HG03060 (cell line): ENCODE results near the gene PFDN6.
"Not testable (repeated sequence)": the region's sequence is repeated elsewhere in the genome, so short reads cannot be mapped to it uniquely, and the experiment has no call there.

Experiments used
- ATAC-seq: cut with Tn5 transposase; IDR thresholded peaks from one replicate; pipeline ENCODE4 v1.9.1; 2021; ENCODE audit warnings: low read depth, moderate number of reproducible peaks; ENCODE audit not compliant: unreplicated experiment

Gene PFDN6

DNA sequence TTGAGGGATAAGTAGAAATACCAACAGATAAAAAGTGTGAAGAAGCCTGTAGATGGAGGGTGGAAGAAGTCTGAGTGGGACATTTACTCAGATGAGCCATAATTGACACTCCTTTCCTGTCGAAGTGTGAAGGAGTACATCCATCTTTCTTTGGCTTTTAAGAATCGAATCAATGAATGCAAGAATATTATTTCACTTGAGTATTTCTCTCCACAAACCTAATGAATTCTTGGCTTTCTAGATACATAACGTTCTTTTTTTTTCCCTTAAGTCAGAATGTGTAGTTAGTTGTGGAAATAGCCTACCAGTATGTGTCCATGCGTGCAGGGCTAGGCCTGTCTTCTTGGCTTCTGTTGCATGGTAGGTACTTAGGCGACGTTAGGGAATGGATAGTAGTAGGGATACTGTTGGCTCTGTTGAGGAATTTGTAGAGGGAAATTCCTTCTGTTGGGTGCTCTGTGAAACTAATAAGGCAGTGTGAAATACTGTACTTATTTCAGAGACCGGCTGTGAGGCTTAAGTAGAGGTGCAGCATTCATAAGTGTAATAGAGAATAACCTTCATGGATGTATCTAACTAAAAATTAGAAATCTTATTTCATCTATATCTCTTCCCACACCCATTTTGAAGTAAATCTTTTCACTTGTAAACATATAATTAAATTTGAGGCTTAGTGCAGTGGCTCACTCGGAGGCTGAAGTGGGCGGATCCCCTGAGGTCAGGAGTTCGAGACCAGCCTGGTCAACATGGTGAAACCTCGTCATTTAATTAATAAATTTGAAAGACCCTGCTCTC is 16.1 kb upstream of the PFDN6 start:
- ATAC-seq: no peak

DNA sequence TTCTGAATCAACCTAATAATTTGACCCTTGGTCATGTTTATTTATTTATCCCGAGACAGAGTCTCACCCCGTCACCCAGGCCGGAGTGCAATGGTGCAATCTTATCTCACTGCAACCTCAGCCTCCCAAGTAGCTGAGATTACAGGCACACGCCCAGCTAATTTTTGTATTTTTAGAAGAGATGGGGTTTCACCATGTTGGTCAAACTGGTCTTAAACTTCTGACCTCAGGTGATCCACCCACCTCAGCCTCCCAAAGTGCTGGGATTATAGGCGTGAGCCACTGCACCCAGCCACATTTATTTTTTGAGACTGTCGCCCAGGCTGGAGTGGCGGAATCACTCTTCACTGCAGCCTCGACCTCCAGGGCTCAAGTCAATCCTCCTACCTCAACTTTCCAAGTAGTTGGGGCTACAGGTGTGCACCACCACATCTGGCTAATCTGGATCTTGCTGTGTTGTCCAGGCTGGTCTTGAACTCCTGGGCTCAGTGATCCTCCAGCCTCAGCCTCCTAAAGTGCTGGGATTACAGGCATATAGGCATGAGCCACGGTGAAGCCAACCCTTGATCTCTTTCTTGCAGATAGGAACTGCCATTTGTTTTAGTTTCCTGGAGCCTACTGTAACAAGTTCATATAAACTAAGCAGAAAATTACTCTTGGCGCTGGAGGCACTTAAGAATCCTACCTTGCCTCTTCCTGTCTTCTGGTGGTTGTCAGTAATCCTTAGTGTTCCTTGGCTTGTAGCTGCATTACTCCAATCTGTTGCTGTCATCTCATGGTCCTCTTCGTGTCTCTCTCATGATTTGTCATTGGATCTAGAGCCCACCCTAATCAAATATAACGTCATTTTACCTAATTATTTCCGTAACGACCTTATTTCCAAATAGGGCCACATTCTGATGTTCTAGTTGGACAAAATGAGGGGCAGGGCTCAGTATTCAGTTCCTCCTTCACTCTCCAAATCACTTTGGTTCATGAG is 15.2 kb upstream of the PFDN6 start:
- ATAC-seq: no peak

DNA sequence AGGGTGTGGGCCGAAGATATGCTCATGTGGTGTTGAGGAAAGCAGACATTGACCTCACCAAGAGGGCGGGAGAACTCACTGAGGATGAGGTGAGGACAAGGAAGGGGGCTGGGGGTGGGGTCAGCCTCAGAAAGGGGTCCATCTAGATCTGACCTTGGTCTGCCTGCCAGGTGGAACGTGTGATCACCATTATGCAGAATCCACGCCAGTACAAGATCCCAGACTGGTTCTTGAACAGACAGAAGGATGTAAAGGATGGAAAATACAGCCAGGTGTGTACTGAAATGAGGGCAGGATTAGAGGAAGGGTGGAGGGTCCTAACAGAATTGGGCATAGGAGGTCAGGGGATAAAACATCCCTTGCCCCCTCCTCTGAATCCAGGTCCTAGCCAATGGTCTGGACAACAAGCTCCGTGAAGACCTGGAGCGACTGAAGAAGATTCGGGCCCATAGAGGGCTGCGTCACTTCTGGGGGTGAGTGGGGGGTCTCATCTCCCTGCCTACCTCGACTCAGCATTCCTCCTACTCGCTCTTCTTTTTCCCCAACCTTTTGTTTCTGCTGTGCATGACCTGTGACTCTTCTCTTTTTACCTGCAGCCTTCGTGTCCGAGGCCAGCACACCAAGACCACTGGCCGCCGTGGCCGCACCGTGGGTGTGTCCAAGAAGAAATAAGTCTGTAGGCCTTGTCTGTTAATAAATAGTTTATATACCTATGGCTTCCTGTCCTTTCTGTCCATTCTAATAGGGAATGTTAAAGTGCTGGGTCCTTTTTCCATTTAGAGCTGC is 13.4 kb upstream of the PFDN6 start:
- not testable (repeated sequence) for ATAC-seq

DNA sequence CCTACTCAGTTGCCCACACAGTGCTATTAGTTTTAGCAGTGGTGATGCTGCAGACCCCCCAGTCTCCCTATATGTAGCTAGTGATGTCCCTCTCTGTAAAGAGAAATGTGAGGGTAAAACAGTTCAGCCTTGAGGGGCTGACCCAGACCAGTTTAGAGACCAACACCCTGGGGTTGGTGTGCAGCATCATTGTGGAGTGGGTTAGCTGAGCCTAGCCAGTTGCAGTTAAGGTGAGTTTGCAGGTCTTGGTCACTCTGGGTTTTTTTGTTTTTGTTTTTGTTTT is 12.9 kb upstream of the PFDN6 start:
- no peak for ATAC-seq

DNA sequence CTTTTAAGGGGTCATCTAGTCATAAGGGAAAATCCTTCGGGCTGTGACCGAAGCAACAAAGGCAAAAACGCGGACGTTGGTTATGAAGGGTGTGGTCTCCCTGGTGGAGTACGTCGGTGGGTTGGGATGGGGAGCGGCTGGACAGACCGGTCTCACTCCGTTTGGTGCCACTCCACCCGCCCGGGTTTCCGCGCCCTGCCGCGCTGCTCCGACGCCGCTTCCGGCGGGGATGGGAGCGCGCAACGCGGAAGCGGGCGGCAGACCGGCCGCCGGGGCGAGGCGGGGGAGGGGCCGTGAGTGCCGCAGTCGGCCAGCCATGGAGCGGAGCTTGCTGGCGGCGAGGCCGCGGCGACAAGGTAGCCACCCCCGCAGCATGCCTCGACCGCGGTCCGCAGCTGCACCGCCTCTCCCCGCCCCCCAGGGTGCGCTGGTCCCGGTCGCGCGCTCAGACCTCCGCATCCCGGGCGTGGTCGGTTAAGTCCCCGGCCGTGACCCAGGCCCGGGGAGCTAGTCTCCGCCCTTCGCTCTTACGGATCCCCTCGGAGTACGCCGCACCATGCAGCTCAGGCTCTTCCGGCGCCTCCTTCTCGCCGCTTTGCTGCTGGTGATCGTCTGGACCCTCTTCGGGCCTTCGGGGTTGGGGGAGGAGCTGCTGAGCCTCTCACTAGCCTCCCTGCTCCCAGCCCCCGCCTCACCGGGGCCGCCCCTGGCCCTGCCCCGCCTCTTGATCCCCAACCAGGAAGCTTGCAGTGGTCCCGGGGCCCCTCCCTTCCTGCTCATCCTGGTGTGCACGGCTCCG is 12.3 kb upstream of the PFDN6 start, which contains the start of gene B3GALT4:
Gene B3GALT4 (plus strand): TSS at position 260 of the 799 bp plus-strand sequence. CDS start 297 bp downstream, at position 557.
- ATAC-seq: no peak

DNA sequence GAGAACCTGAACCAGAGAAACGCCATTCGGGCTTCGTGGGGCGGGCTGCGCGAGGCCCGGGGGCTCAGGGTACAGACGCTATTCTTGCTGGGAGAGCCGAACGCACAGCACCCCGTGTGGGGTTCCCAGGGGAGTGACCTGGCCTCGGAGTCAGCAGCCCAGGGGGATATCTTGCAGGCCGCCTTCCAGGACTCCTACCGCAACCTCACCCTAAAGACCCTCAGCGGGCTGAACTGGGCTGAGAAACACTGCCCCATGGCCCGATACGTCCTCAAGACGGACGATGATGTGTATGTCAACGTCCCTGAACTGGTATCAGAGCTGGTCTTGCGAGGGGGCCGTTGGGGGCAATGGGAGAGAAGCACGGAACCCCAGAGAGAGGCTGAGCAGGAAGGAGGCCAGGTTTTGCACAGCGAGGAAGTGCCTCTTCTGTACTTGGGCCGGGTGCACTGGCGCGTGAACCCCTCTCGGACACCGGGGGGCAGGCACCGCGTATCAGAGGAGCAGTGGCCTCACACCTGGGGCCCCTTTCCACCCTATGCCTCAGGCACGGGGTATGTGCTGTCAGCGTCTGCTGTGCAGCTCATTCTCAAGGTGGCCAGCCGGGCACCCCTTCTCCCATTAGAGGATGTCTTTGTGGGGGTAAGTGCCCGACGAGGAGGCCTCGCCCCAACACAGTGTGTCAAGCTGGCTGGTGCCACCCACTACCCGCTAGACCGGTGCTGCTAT is 11.6 kb upstream of the PFDN6 start:
- no peak for ATAC-seq

DNA sequence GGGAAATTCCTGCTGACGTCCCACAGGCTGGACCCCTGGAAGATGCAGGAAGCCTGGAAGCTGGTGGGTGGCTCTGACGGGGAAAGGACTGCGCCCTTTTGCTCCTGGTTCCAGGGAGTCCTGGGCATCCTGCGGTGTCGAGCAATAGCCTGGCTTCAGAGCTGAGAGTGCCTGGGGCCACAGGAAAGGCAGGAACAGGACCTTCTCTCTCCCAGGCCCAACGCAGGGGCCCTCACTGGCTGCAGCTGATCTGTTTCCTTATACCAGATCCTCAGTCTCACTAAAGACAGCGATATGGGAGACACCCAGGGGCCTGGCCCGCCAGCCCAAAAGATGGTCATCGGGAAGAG is 11.0 kb upstream of the PFDN6 start:
- no peak for ATAC-seq

DNA sequence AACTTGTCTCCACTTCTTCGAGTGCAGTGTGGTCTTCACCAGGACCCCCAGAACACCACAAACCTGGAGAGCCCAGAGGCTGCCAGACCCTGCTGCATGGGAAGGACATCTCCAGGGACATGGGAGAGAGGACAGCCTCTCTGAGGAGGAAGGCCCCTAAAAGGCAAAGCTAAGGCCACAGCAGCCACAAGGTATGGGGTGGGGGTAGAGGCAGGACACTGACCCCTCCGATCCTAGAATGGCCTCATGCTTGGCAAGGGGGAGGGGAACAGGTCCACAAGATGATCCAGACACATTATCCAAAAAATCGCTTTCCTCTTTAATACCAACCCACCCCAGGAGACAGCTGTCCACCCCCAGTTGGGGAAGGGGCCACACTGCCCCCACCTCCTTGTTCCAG is 10.6 kb upstream of the PFDN6 start:
- ATAC-seq: no peak

DNA sequence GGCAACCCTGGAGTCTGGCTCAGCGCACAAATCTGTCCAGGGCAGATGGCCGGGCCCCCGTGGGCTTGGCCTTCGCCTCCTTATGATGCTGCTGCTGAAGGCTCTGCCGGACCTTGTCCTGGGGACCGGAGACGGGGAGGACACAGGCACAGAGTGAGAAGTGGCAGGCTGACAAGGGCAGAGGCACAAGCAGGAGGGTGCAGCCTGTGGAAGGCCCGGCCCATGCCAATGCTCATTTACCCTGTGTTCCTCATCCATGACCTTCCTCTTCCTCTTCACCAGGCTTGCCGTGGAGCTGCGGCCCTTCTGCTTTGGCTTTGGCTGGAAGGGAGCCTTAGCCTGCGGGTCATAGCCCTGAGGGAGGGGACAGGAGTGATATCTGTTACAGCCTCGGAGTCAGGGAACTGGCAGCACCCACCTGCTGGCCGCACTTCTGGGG is 10.1 kb upstream of the PFDN6 start:
- no peak for ATAC-seq

DNA sequence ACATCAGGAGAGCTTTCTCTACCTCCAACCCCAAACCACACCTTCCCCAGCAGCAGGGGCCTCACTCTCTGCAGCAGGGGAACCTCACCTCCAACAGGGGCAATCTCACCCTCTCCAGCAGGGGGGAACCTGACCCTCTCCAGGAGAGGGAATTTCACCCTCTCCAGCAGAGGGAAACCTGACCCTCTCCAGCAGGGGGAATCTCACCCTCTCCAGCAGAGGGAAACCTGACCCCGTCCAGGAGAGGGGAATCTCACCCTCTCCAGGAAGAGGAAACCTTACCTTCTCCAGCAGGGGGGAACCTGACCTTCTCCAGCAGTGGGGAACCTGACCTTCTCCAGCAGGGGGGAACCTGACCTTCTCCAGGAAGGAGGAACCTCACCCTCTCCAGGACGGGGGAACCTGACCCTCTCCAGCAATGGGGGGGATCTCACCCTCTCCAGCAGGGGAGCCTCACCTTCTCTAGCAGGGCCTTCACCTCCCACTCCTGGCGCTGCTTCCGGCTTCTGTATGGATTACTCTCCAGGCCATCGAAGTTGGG is 9.4 kb upstream of the PFDN6 start:
- ATAC-seq: no peak

DNA sequence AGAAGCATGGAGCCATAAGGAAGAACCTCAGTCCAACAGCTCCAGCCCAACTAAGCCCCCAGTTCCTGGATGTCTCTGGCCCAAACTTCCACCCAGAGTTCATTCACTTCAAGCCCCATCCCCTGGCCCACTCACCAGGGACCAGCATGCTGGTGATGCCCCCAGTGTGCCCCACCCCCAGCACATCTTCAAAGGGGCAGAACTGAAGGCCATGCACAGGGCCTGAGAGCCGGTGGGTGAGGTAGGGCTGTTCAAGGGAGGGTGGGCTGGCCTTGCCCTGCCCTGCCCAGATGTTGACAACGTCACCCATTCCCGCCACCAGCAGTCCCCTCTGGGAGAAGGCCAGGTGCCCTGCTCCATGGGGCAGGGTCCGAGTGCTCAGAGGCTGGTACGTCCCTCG is 8.9 kb upstream of the PFDN6 start:
- no peak for ATAC-seq

DNA sequence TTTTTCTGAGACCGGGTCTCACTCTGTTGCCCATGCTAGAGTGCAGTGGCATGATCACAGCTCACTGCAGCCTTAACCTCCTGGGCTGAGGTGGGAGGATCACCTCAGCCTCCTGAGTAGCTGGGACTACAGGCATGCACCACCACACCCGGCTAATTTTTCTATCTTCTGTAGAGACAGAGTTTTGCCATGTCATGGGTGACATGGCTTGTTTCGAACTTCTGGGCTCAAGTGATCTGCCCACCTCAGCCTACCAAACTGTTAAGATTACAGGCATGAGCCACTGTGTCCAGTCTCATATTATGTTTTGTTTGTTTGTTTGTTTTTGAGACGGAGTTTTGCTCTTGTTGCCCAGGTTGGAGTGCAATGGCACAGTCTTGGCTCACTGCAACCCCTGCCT is 4.2 kb upstream of the PFDN6 start:
- not testable (repeated sequence) for ATAC-seq

DNA sequence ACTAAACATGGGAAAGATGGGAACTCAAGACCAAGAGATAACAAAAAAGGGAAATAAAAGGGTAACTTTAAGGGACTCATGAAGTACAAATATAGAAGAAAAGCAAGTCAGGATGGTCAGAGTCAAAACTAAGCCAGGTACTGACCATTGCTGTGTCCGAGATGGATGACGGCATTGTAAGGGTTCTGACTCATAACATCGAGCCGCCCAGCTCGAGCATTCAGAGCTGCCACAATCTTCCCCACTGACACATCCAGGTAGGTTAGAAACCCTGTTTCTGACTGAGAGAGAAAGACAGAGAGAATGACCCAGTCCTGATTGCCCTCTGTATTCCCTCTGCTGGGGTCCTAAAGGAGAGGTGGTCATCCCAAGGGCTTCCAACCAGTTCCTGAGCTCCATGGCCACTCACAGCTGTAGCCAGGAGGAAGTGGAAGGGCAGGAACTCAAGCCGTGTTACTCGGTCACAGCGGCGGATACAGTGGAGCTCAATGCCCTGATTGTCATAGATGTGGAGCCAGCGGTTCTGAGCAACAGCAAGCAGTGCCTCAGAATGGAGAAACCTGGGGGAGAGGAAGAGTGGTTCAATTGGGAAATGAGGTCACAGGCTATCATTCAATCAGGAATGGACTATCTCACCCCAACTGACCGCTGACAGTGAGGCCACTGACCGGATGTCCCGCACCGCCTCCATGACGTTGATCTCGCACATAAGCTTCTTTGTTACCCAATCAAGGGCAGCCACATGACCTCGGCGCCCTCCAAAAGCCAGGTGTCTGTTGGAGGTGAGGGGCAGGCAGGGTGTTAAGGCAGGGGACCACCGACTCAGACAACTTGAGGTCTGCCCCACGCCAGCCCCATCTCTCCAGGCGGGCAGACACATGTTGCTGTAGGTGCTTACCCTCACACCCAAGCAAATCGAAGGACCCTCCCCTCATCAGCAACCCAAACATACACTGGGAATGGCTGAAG is 2.2 kb upstream of the PFDN6 start:
- ATAC-seq: no peak

DNA sequence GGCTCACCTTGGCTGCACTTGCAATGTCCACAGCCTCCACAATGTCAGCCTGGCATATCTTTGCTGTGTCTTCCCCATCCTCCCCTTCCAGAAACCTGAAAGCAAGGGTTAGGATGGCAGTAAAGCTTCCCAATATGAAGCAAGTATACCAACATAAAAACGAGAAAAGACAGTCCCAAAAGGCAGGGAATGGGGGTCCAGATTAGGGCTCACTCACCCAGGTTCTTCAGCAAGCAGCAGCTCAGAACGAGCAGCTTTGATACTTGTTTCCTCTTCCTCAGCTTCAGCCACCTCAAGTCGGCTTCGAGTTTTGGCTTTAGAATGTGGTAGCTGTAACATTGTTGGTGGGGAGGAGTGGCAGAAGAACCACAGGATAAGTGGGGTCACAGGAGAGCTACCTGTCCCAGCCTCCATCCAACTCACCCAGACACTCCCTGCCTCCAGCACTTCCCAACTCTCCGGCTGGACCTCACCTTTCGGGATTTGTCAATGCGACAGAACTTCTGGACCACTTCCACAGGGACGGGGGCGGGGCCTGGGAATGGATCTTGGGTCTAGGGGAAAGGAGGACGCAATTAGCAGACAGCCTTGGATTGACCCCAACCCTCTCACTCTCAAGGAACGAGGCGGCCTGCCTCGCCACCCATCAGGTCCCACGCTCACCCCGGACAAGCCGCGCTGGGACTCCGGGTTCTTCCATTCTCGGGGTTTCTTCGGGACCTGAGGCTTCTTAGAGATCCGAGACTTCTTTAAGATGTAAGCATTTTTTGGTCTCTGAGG is 1.1 kb upstream of the PFDN6 start:
- no peak for ATAC-seq

DNA sequence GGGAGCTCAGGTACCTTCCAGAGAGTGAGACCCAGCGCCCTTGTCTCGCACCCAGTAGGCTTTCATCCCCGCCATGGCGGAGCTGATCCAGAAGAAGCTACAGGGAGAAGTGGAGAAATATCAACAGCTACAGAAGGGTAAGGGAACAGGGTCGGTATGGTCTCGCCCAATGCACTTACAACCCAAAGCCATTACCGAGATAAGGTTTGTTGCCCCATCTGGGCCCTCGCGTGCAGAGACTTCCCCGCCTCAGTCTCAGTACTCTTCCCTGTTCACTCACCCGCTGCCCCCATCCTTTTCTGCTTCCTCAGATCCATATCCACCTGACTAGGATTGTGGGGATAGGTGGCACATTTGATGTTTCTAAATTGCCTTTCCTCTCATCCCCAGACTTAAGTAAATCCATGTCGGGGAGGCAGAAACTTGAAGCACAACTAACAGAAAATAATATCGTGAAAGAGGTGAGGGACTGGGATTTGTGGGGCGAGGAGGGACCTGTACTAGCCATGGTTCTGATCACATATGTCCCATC is 449 bp downstream of the PFDN6 start:
- ATAC-seq: no peak

DNA sequence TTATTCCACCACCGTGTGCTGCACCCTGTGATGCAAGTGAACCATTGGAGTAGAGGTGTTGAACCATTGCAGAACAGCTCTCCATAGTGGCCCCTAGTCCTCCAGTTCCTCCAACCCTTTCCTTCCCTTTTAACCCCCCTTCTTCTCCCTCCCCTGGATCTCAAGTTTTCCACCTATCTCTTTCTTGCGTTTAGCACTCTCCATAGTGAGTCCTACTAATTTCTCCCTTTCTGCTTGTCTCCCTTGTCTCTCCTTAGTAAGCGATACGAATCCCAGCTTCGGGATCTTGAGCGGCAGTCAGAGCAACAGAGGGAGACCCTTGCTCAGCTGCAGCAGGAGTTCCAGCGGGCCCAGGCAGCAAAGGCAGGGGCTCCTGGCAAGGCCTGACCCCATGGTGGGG is 1.1 kb downstream of the PFDN6 start:
- no peak for ATAC-seq
